HL-60 (cell line): ENCODE results near the gene SIN3A.

ENCODE experiments used
- CTCF ChIP-seq: IDR thresholded peaks from one replicate; pipeline ENCODE4 v1.5.1; 2011; ENCODE audit warnings: low read length, control low read depth, inconsistent platforms; ENCODE audit not compliant: insufficient read depth
- GABPA ChIP-seq: IDR thresholded peaks from 2 replicates; pipeline ENCODE4 v1.6.1; 2012; ENCODE audit warnings: low read depth
- POLR2AphosphoS5 ChIP-seq: IDR thresholded peaks from 2 replicates; pipeline ENCODE4 v1.6.1; 2012; ENCODE audit warnings: low read depth

- TF ChIP-seq CTCF (no peak), POLR2AphosphoS5 (0 out of 2 replicates have a peak, but pooled peaks have one; percentile 38), GABPA (peak; percentile 24; the same call in 1 of the 2 replicates)
Measured at GRCh38 chr15:75455982-75456531, 4.6 kb upstream of the SIN3A start.
